ENCODE measurements around the gene GRM2.
"Not testable (repeated sequence)": the region's sequence is repeated elsewhere in the genome, so short reads cannot be mapped to it uniquely, and the experiment has no call there.

Gene GRM2

GRCh38 chr3:51729042-51729633 is 22.3 kb downstream of the GRM2 start:
- DNase-seq = no peak

GRCh38 chr3:51733859-51734571 is 27.1 kb downstream of the GRM2 start:
- DNase-seq = no peak

GRCh38 chr3:51734572-51734907 is 27.7 kb downstream of the GRM2 start:
- DNase-seq = no peak

GRCh38 chr3:51735039-51735438 is 28.2 kb downstream of the GRM2 start:
- DNase-seq = no peak

- no peak for DNase-seq
Observed at GRCh38 chr3:51735950-51736349, 29.1 kb downstream of the GRM2 start.

- no peak for DNase-seq
Observed at GRCh38 chr3:51739110-51739509, 32.2 kb downstream of the GRM2 start.

GRCh38 chr3:51742320-51742719 is 35.5 kb downstream of the GRM2 start:
- DNase-seq = not testable (repeated sequence)

- DNase-seq = not testable (repeated sequence)
Observed at GRCh38 chr3:51742978-51743377, 36.1 kb downstream of the GRM2 start.

- no peak for DNase-seq
Observed at GRCh38 chr3:51747840-51748239, 41.0 kb downstream of the GRM2 start.

GRCh38 chr3:51748327-51748726 is 41.5 kb downstream of the GRM2 start:
- no peak for DNase-seq

GRCh38 chr3:51750878-51751277 is 44.0 kb downstream of the GRM2 start:
- no peak for DNase-seq

- DNase-seq = no peak
Observed at GRCh38 chr3:51751287-51751686, 44.4 kb downstream of the GRM2 start.

GRCh38 chr3:51753763-51754750 is 47.2 kb downstream of the GRM2 start:
- not testable (repeated sequence) for DNase-seq

- no peak for DNase-seq
Observed at GRCh38 chr3:51759203-51759602, 52.3 kb downstream of the GRM2 start.
